GM19023 (cell line): ENCODE measurements around the gene TTC33.
"Not testable (repeated sequence)": the region's sequence is repeated elsewhere in the genome, so short reads cannot be mapped to it uniquely, and the experiment has no call there.

Experiments
- ATAC-seq: cut with Tn5 transposase; IDR thresholded peaks from one replicate; pipeline ENCODE4 v1.9.1; 2021; ENCODE audit warnings: mild to moderate bottlenecking, moderate library complexity; ENCODE audit not compliant: unreplicated experiment

TTC33 gene, protein sequence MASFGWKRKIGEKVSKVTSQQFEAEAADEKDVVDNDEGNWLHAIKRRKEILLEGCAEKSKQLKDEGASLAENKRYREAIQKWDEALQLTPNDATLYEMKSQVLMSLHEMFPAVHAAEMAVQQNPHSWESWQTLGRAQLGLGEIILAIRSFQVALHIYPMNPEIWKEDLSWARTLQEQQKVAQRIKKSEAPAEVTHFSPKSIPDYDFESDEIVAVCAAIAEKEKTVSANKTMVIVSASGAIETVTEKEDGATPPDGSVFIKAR

DNA sequence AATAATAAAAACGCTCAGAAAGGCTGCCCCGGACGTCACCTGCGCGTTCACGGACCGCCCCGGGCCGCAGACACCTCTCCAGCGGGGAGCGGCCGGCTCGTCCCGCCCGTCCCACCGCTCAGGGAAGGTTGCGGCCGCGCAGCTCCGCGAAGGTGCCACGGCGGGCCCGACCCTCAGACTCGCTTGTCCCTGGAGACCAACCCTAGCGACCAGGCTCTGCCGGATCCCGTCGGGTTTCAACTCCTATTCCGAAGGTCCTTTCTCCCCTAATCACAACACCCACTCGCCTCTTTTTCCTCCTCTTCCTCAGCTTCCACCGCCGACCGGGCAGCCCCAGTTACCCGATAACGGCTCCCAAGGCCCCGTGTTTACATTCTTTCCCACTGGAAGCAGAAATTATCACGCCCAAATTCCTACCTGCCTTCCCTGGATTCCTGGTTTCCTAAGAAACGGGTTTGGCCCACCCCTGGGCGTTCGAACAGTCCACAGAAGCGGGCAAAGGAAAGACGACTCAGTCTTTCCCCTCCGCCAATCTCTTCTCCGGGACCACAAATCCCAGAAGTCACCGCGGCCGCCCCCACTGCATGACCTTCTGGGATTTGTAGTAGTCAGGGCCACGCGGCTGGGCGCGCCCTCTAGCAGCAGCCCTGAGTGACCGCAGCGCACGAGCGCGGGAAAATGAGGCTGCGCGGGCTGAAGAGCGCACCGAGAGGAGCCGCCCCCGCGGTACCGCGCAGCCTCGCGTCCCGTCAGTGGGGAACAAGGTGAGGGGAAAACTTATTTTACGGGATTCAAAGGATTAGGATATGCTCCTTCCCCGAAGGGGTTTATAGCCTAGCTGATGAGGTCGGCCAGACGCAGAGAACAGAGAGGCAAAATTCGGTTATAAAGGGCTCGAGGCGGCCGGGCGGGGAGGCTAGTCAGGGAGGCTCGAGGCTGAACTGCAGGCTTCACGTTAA is at the start of gene TTC33:
TTC33 (minus strand) TSS at position 555 of the 959 bp plus-strand sequence. CDS start 8,943 bp downstream, outside the sequence.
- ATAC-seq, result peak; percentile 91

DNA sequence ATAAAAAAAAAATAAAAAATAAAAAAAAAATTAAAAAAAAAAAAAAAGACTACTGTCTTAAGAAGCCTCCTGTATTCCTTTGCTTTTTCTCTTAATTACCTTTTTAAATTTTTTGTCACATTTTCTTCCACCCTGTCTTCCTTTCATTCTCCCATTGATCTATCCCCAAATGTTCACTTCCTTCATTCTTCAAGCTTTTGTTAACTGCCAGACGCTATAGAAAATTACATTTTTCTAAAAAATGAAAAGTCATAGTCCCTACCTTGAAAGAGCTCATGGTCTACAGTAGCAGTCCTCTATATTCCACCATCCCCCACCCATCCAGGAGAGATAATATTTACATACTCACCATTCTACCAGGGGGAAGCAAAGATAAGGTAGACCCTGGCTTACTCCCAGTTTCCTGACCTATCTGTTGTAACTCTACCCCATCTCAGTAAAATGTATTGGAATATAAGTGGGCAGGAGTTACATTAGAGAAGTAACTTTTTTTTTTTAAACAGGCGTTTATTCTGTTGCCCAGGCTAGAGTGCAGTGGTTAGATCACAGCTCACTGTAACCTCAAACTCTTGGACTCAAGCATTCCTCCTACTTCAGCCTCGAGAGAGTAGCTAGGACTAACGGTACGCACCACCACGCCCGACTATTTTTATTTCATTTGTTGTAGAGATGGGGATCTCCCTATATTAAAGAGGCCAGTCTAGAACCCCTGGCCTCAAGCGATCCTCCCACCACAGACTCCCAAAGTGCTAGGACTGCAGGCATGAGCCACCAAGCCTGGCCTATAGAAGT is 46.2 kb upstream of the TTC33 start:
- no peak for ATAC-seq

- no peak for ATAC-seq
Measured at GRCh38 chr5:40799258-40799657, 43.5 kb upstream of the TTC33 start.

DNA sequence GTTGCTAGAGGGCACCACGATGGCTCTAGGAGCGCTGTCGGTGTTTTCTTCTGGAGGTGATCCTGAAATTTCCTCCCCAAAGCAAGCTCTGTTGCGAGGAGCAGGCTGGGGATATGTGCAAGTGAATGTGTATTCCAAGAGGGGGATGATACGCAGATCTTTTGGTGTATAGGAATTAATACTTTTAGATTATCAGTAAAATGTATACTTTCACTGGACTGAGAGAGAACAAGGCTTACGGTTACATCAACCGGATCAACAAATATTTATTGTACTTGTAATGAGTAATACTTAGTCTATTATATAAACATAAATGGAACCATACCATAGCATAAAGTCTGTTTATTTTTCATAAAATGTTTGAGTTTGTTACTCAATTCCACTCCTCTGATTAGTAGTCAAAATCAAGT is 43.0 kb upstream of the TTC33 start:
- ATAC-seq, result no peak

DNA sequence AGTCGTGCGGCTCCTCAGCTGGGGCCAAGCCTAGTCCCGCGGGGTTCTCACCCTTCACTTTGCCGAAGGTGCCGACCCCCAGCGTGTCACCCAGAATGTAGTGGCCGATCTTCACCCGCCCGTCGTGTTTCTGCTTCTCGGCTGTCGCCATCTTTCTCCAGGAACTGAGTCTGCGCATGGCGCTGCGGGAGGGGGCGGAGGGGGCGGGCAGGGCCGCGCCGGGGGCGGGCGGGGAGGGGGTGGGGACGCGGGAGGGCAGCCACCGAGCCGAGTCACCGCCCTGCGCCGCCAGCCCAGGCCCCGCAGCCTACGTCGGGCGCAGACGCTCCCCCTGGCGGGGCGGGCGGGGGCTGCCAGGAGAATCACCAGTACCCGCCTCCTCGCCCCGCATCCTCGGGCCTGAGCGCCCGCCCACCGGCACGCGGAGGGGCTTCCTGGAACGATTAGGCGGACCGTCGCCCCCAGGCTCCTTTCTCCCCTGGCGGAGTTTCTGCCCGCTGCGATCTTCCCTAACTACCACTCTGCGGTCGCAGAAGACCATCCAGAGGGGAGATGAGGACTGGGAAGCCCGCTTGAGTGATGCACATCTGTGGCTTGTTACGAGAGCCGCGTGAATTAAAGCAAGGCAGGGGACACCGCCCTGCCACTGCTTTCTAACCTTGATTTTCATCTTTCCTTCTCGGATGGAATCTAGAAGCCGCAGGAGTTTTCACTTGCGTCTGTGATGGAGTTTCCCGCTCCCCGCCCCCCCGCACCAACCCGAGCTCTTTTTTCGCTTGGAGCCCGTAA is 42.4 kb upstream of the TTC33 start, which contains the start of gene PRKAA1:
PRKAA1 (minus strand) TSS at position 363 of the 789 bp plus-strand sequence; CDS start at position 178, 185 bp downstream.
- peak; percentile 97 for ATAC-seq

DNA sequence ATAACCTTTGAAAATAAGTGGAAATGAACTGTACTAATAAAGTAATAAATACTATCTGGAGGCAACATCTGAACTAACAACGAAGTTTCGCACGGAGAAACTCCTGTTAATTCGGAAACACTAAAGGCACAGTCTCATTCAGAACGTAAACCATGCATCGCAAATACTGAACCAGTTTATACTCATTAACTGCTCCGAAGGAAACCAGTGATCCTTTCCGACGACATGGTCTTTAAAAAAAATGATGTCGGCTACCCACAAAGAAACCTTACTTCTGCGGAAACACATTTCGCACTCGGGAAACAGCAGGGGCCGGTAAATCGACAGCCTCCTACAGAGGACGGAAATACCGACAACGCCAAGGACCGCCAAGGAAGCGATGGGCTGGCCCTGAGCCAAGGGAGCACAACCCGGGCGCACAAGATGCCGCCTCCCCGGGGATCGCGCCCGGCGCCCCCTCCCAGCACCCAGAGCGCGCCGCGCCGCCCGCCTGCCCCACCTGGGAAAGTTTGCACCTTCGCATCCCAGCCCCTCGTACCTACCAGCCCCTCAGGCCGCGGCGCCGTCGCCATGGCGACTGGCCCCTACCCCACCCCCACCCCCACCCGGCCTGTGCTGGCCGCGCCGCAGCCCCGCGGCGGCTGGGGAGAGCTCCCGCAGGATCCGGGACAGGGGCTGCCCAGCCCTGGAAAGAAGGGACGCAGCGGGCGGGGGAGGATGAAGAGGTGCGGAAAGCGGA is 41.7 kb upstream of the TTC33 start:
- peak; percentile 44 for ATAC-seq

- no peak for ATAC-seq
Measured at GRCh38 chr5:40796487-40796889, 40.7 kb upstream of the TTC33 start.

DNA sequence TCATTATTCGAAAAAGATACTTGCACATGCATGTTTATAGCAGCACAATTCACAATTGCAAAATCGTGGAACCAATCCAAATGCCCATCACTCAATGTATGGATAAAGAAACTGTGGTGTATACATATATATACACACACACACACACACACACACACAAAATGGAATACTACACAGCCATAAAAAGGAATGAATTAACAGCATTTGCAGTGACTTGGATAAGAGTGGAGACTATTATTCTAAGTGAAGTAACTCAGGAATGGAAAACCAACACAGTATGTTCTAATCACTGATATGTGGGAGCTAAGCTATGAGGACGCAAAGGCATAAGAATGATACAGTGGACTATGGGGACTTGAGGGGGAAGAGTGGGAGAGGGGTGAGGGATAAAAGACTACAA is 39.1 kb upstream of the TTC33 start:
- not testable (repeated sequence) for ATAC-seq

- ATAC-seq, result not testable (repeated sequence)
Measured at GRCh38 chr5:40794340-40794739, 38.6 kb upstream of the TTC33 start.

DNA sequence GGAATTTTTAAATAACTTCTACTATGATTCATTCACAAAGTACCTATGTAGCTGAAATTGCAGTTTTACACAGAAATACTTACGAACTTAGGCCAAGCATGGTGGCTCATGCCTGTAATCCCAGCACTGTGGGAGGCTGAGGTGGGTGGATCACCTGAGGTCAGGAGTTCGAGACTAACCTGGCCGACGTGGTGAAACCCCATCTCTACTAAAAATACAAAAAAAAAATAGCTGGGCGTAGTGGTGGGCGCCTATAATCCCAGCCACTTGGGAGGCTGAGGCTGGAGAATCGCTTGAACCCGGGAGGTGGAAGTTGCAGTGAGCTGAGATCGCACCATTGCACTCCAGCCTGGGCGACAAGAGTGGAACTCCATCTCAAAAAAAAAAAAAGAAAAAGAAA is 36.9 kb upstream of the TTC33 start:
- not testable (repeated sequence) for ATAC-seq

DNA sequence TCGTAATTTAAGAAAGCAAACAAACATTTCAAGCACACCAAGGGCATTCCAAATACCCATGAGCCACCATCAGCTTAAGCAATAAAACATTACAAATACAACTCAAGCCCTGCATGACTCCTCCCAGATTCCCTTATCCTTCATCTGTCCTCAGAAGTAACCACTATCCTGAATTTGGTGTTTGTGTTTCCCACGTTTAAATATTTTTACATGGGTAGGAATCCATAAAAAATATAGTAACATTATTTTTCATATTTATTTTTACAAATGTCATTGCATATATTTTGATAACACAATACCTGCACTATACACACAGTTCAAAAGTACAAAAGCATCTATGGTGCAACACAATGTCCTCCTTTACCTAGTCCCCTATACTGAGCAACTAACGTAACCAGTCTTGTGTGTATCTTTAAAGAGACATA is 36.0 kb upstream of the TTC33 start:
- ATAC-seq, result no peak

DNA sequence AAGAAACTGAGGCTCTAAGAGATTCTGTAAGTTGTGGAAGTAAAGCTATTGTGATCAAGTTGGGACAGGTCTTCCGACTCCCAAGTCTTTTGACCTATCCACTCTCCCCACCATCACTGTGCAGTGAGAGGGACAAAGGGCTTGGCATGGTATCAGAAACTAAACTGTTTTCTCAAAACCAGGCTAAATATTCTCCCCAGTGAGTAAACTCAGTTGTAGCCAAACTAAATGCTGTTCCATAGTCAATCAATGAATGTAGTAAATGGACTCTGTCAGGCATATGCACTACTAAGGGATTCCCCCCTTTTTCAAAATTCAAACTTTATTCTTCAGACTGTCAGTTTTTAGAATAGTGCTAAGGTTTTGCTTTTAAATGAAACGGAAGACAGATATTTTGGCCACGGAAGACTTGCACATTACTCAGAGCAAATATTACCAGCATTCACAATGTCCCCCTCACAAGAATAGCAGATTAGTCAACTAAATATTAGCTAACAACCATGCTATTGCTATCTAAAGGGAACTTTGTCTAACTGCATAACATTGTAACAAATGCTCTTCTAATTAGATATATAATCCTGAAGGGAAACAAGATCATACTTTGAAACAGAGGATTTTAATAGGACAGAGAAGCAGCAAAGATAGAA is 35.3 kb upstream of the TTC33 start:
- no peak for ATAC-seq

GRCh38 chr5:40788941-40789340 is 33.2 kb upstream of the TTC33 start:
- ATAC-seq, result not testable (repeated sequence)

- no peak for ATAC-seq
Measured at GRCh38 chr5:40787986-40788385, 32.2 kb upstream of the TTC33 start.

GRCh38 chr5:40786664-40787063 is 30.9 kb upstream of the TTC33 start:
- ATAC-seq, result not testable (repeated sequence)

DNA sequence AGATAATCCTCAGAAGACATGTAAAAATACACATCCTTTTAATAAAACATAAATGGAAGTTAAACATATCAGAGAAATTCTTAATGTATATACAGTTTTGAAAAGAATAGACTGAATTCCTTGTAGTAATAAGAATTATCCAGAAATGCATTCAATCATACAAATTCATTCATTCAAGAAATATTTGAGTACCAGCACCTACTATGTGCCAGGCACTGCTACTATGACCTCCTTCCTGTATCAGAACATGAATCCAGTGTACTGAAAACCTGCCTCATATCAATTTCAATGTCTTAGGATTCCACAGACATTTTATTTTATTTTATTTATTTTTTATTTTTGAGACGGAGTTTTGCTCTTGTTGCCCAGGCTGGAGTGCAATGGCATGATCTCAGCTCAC is 29.2 kb upstream of the TTC33 start:
- no peak for ATAC-seq

GRCh38 chr5:40784027-40784653 is 28.4 kb upstream of the TTC33 start:
- ATAC-seq, result no peak

GRCh38 chr5:40781843-40782409 is 26.2 kb upstream of the TTC33 start:
- ATAC-seq, result no peak
